ENCODE data around the gene CACNA1A. TPM values are rescaled to one million over a fixed set of nuclear protein-coding genes. Genes with fewer than 3 reads are reported as not detected.

Gene CACNA1A
- total and polyA plus RNA-seq, 2 of the 13 experiments (the other 11 are each of a cell fraction or from before 2014, with no cell fraction given): not detected

GRCh38 chr19:13356686-13357280 is 149.5 kb downstream of the CACNA1A start:
- no peaks in the 10 kb centered on the region for H3K9me3 ChIP-seq (ENCODE audit: low read length)
- no peaks in the 10 kb centered on the region for H3K36me3 ChIP-seq (replicated peaks in 1 of 2; ENCODE audit: control insufficient read depth in 1 of 2, insufficient read depth in 2 of 2, low read length in 2 of 2)
- H3K9ac ChIP-seq (ENCODE audit: insufficient read depth, low read depth, low read length): no peak overlapping the region
- no peak overlapping the region for H2AFZ ChIP-seq (ENCODE audit: low read length)
- ATAC-seq: no peak
- ChIA-PET CTCF (ENCODE audit: low intra/inter-chr PET ratio, low total read pairs) (no interaction called here), POLR2A (no interaction called here)
- no peak for FAIRE-seq
- H3K27me3 ChIP-seq (ENCODE audit: control insufficient read depth in 1 of 2, insufficient read depth in 2 of 2, low read length in 2 of 2): peaks cover 0 to 27% of the 10 kb centered on the region in 2 experiments; a peak in 3 of 5 replicates
- in situ Hi-C loops (cut with HindIII; ENCODE audit: extremely low pct_ligation_motif_present, low pct_unique_long_range_greater_than_20kb): no loop called here
- no peaks in the 10 kb centered on the region for H4K20me1 ChIP-seq (ENCODE audit: insufficient read depth, low read length)
- no peak overlapping the region for H3K4me2 ChIP-seq (ENCODE audit: low read depth, low read length)
- H3K79me2 ChIP-seq (ENCODE audit: insufficient read depth, low read length): no peaks in the 10 kb centered on the region
- H3K4me1 ChIP-seq (ENCODE audit: insufficient read depth, low read length): no peaks in the 10 kb centered on the region
- BruUV-seq (replicated peaks): no TSS peak
- intact Hi-C loops (cut with micrococcal nuclease; ENCODE audit: unreplicated experiment): no loop called here
- DNase-seq (ENCODE audit: low spot score): no peak
- TF ChIP-seq TFDP2 (CRISPR knock-in tag; IDR thresholded peaks at IDR 0.05) (no peak), ZNF10 (CRISPR knock-in tag; IDR thresholded peaks at IDR 0.05; ENCODE audit: borderline replicate concordance, low read depth) (no peak), TOE1 (CRISPR knock-in tag; IDR thresholded peaks at IDR 0.05) (no peak), ZNF234 (CRISPR knock-in tag; conservative IDR thresholded peaks at IDR 0.05) (no peak), ZNF766 (CRISPR knock-in tag; IDR thresholded peaks at IDR 0.05; ENCODE audit: borderline replicate concordance) (no peak), ZBTB7A (CRISPR knock-in tag; IDR thresholded peaks at IDR 0.05) (no peak), RFX3 (CRISPR knock-in tag; IDR thresholded peaks at IDR 0.05) (no peak), ZNF350 (CRISPR knock-in tag; IDR thresholded peaks at IDR 0.05; ENCODE audit: borderline replicate concordance, low read depth) (no peak), SNAPC5 (CRISPR knock-in tag; IDR thresholded peaks at IDR 0.05; ENCODE audit: borderline replicate concordance) (no peak)
- H3K27ac ChIP-seq (ENCODE audit: extremely low read length, insufficient read depth, low read length): no peak overlapping the region
- H3K4me3 ChIP-seq (replicated peaks in 1 of 3; ENCODE audit: insufficient read depth in 1 of 3, low read depth in 2 of 3, low read length in 3 of 3): no peak overlapping the region
- WGBS (ENCODE audit: low lambda C conversion rate): 21% methylated on average over 9 of the region's 9 CpGs

Data from HepG2 (cell line).